OCI-LY7 (cell line): ENCODE data around the gene CLSTN1. TPM values are rescaled to one million over a fixed set of nuclear protein-coding genes. Genes with fewer than 3 reads are reported as not detected.
A peak's percentile ranks its signal among the peaks of the same experiment; 100 is the strongest.

Experiments
- BruUV-seq: library from RNA; stranded (reverse); fragments of 400-500 nt; replicated peaks from 2 replicates; lab custom pipeline; 2021; lab: Mats Ljungman, UMichigan
- CTCF ChIA-PET: fragments of 300-600 bp; sonication (Branson Sonifier 250); formaldehyde crosslinking; loops from one replicate; lab custom pipeline; 2022; ENCODE audit warnings: antibody characterized with exemption; ENCODE audit not compliant: unreplicated experiment; lab: Charles Lee
- POLR2A ChIA-PET: fragments of 300-600 bp; sonication (Branson Sonifier 250); formaldehyde crosslinking; loops from one replicate; lab custom pipeline; 2022; ENCODE audit warnings: antibody characterized with exemption; lab: Charles Lee
- DNase-seq: peaks from one replicate; pipeline ENCODE4 v3.0.0-alpha.2; 2015; ENCODE audit warnings: low spot score
- H2AFZ ChIP-seq: fragments of 200-600 bp; sonication (generic), shearing (Covaris generic); 2 replicates; pipeline ENCODE4 v1.6.1; 2014; ENCODE audit warnings: mild to moderate bottlenecking, antibody characterized with exemption, low read length, moderate library complexity
- H3K27ac ChIP-seq: fragments of 200-600 bp; sonication (generic); 2 replicates; pipeline ENCODE4 v1.5.1; 2014; ENCODE audit warnings: mixed run types, low read depth, mild to moderate bottlenecking, moderate library complexity, low read length, inconsistent platforms; ENCODE audit not compliant: poor library complexity, severe bottlenecking
- H3K36me3 ChIP-seq: fragments of 200-600 bp; sonication (generic); 2 replicates; pipeline ENCODE4 v1.6.1; 2014; ENCODE audit warnings: mild to moderate bottlenecking, antibody characterized with exemption, low read length, moderate library complexity, mixed read lengths; ENCODE audit not compliant: insufficient read depth
- H3K4me1 ChIP-seq: fragments of 200-600 bp; sonication (generic); 2 replicates; pipeline ENCODE4 v1.5.1; 2014; ENCODE audit warnings: mild to moderate bottlenecking, low read length; ENCODE audit not compliant: insufficient read depth, poor library complexity, severe bottlenecking
- H3K4me2 ChIP-seq: fragments of 200-600 bp; sonication (generic); 2 replicates; pipeline ENCODE4 v1.6.1; 2014; ENCODE audit warnings: mild to moderate bottlenecking, low read length
- H3K4me3 ChIP-seq: fragments of 200-600 bp; sonication (generic); 2 replicates; pipeline ENCODE4 v1.5.1; 2014; ENCODE audit warnings: mild to moderate bottlenecking, low read depth, low read length; ENCODE audit not compliant: poor library complexity, severe bottlenecking
- H3K79me2 ChIP-seq: fragments of 200-600 bp; sonication (generic); 2 replicates; pipeline ENCODE4 v1.6.1; 2016; ENCODE audit warnings: low read depth, mild to moderate bottlenecking, low read length, moderate library complexity, mixed read lengths; ENCODE audit not compliant: insufficient read depth
- H3K9me2 ChIP-seq: fragments of 200-600 bp; sonication (generic); 2 replicates; pipeline ENCODE4 v1.6.1; 2016; ENCODE audit warnings: mild to moderate bottlenecking, low read length, mixed read lengths; ENCODE audit not compliant: insufficient read depth
- H3K9me3 ChIP-seq: fragments of 200-600 bp; sonication (generic); 2 replicates; pipeline ENCODE4 v1.6.1; 2014; ENCODE audit warnings: mild to moderate bottlenecking, mixed run types, low read length, mixed read lengths
- H4K20me1 ChIP-seq: fragments of 200-600 bp; sonication (generic); 2 replicates; pipeline ENCODE4 v1.6.1; 2014; ENCODE audit warnings: mild to moderate bottlenecking, antibody characterized with exemption, low read length, moderate library complexity, mixed read lengths; ENCODE audit not compliant: insufficient read depth
- EZH2phosphoT487 ChIP-seq: fragments of 200-600 bp; sonication (generic); IDR thresholded peaks from 2 replicates; pipeline ENCODE4 v1.6.1; 2018; ENCODE audit warnings: low read depth, borderline replicate concordance, mild to moderate bottlenecking, mixed run types, antibody characterized with exemption, low read length, moderate library complexity, mixed read lengths
- intact Hi-C: fragments of 100-400 bp; cut with micrococcal nuclease; formaldehyde crosslinking; loops from one replicate; pipeline ENCODE4 v1.10.0; 2022; ENCODE audit not compliant: unreplicated experiment
- total RNA-seq, 2 experiments: library from RNA; depleted of rRNA in 1 of 2; stranded (reverse); fragments of >200 nt in 1 of 2; shearing (Covaris generic) in 1 of 2; gene quantifications; 2 replicates each; pipeline ENCODE4 v1.2.3, GENCODE V29; 2014 to 2022
- TF ChIP-seq, protein P1 (sequence below): fragments of 200-600 bp; sonication (generic); conservative IDR thresholded peaks from 2 replicates; pipeline ENCODE4 v1.5.1; 2014; ENCODE audit warnings: mild to moderate bottlenecking, antibody characterized with exemption, low read length, moderate library complexity, mixed read lengths

CLSTN1 gene
- total RNA-seq, 2 experiments from 2014 or later, result 58.6 to 124 TPM

DNA sequence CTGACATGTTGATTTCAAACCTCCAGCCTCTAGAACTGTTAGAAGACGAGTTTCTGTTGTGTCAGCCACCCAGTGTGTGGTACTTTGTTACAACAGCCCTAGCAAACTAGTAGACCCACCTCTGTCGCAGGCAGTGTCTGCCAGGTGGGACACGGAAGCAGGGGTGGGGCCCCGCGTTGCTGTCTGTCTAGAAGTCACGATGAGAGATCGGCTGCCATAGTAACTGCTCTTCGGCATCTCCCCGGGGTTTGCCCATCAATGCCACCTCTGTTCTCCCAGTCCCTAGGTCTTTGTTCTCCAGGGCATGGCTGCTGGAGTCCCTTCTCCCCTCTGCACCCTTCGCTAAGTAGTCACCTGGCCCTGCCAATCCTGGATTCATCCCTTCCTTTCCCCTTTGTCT, 15.2 kb upstream of the CLSTN1 start:
- no TSS peak for BruUV-seq

DNA sequence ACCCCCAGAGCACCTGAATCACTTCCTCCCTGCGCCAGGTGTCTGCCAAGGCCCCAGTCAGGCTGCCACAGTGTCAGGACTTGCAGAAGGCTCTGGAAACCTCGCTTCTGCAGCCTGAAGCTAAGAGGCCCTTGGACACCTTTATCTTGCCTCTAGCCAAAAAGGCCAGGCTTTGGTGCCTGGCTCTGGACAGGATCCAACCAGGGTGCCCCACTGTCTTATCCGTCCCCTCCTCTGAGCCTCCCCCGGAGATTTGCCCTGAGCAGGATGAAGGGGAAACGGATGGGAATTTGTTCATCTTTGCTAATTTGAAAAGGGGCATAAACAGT, 12.8 kb upstream of the CLSTN1 start:
- H3K4me1 ChIP-seq, result peaks cover 32% of the 10 kb centered on the region
- H3K9me2 ChIP-seq, result no peaks in the 10 kb centered on the region
- CTCF ChIA-PET, result no interaction called here
- DNase-seq, result peak; percentile 41
- H4K20me1 ChIP-seq, result no peaks in the 10 kb centered on the region
- TF ChIP-seq, protein P1, sequence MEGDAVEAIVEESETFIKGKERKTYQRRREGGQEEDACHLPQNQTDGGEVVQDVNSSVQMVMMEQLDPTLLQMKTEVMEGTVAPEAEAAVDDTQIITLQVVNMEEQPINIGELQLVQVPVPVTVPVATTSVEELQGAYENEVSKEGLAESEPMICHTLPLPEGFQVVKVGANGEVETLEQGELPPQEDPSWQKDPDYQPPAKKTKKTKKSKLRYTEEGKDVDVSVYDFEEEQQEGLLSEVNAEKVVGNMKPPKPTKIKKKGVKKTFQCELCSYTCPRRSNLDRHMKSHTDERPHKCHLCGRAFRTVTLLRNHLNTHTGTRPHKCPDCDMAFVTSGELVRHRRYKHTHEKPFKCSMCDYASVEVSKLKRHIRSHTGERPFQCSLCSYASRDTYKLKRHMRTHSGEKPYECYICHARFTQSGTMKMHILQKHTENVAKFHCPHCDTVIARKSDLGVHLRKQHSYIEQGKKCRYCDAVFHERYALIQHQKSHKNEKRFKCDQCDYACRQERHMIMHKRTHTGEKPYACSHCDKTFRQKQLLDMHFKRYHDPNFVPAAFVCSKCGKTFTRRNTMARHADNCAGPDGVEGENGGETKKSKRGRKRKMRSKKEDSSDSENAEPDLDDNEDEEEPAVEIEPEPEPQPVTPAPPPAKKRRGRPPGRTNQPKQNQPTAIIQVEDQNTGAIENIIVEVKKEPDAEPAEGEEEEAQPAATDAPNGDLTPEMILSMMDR, result no peak
- no peak for TF ChIP-seq EZH2phosphoT487
- no TSS peak for BruUV-seq
- POLR2A ChIA-PET, result interaction anchor here (1.0 kb wide), 1 partner anchor 14 kb away, joined by 3 read pairs; no protein-coding TSS in a partner anchor
- no peak overlapping the region for H3K4me3 ChIP-seq
- no peaks in the 10 kb centered on the region for H3K36me3 ChIP-seq
- no peak overlapping the region; the same call in 1 of the 2 replicates for H2AFZ ChIP-seq
- intact Hi-C loops, result no loop called here
- no peaks in the 10 kb centered on the region for H3K79me2 ChIP-seq
- H3K27ac ChIP-seq, result no peak overlapping the region
- peak overlapping the region; percentile 34; the same call in 1 of the 2 replicates for H3K4me2 ChIP-seq
- no peaks in the 10 kb centered on the region for H3K9me3 ChIP-seq

More for the DNA sequence above, 15.2 kb upstream of the CLSTN1 start:
- POLR2A ChIA-PET, result no interaction called here
- Histone ChIP-seq H3K79me2 (no peaks in the 10 kb centered on the region), H3K4me1 (peaks cover 33% of the 10 kb centered on the region), H2AFZ (no peak overlapping the region), H3K27ac (no peak overlapping the region), H3K9me2 (no peaks in the 10 kb centered on the region), H3K4me3 (no peak overlapping the region), H4K20me1 (no peaks in the 10 kb centered on the region), H3K9me3 (no peaks in the 10 kb centered on the region), H3K4me2 (no peak overlapping the region), H3K36me3 (no peaks in the 10 kb centered on the region)
- CTCF ChIA-PET, result no interaction called here
- DNase-seq, result no peak
- intact Hi-C loops, result no loop called here
- no peak for TF ChIP-seq EZH2phosphoT487
- TF ChIP-seq, protein P1, result no peak

DNA sequence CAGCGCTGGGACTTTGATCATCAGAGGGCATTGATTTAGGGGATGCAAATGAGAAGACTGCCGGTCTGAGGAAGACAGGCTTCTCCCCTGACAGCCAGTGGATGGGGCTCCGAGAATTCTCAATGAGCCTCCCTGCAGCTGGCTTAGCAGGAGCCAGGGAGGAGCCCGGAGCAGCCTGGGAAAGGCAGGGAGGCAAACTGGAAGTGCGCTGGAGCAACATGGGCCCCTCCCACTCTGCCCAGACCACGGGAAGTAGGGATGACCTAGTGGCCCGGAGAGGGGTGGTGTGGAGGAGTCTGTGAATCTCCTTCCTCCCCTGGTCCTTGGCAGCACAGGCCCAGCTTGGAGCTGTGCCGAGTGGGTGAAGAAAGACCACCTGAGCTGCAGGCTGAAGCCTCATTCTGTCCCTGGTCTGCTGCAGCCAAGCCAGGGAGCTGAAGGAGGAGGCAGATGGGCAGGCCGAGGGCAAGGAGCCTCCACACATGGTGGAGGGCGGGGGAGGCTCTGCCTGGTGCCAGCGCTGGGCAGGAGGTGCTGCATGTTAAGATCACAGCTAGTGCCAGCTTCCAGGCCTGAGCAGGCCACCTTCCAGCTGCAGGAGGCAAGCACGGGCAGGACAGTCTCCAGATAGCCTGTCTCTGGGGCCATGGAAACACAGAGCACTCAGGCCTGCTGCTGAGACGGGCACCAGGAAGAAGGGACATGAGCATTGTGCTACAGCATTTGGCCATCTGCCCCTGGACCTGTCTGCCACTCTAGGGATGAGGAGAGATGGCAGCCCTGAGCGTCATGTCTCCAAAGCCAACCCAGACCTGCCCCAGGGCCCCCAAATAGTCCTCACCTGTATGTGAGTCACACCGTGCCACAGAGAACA, 12.2 kb upstream of the CLSTN1 start:
- no peak for DNase-seq
- intact Hi-C loops, result no loop called here
- H3K4me2 ChIP-seq, result peak overlapping the region; percentile 34
- ChIA-PET POLR2A (interaction anchor here (0.6 to 1.0 kb wide), 2 partner anchors 12 to 14 kb away, joined by 3 to 4 read pairs; no protein-coding TSS in a partner anchor), CTCF (interaction anchor here (1.1 kb wide), 1 partner anchor 10 kb away, joined by 4 read pairs; no protein-coding TSS in a partner anchor)
- H2AFZ ChIP-seq, result peak overlapping the region; percentile 11; the same call in 1 of the 2 replicates
- peaks cover 32% of the 10 kb centered on the region for H3K4me1 ChIP-seq
- no peak overlapping the region for H3K27ac ChIP-seq
- TF ChIP-seq, protein P1, result no peak
- TF ChIP-seq EZH2phosphoT487, result no peak
- BruUV-seq, result no TSS peak
- H3K4me3 ChIP-seq, result no peak overlapping the region
- no peaks in the 10 kb centered on the region for H3K9me3 ChIP-seq
- H4K20me1 ChIP-seq, result no peaks in the 10 kb centered on the region
- no peaks in the 10 kb centered on the region for H3K36me3 ChIP-seq
- H3K79me2 ChIP-seq, result no peaks in the 10 kb centered on the region
- H3K9me2 ChIP-seq, result no peaks in the 10 kb centered on the region
